Ectodermal cell (in vitro differentiated cells): ENCODE results near the gene CDCA5. TPM values are rescaled to one million over a fixed set of nuclear protein-coding genes. Genes with fewer than 3 reads are reported as not detected.
A peak's percentile ranks its signal among the peaks of the same experiment; 100 is the strongest.

ENCODE experiments used
- H3K27ac ChIP-seq: 2 replicates; pipeline ENCODE4 v1.7.0; 2013; ENCODE audit warnings: mild to moderate bottlenecking, low read depth, low read length; ENCODE audit not compliant: insufficient read depth, poor library complexity, severe bottlenecking
- H3K27me3 ChIP-seq: 2 replicates; pipeline ENCODE4 v1.7.0; 2013; ENCODE audit warnings: mild to moderate bottlenecking, low read length; ENCODE audit not compliant: insufficient read depth, control insufficient read depth, poor library complexity, severe bottlenecking
- H3K36me3 ChIP-seq: one replicate; pipeline ENCODE4 v1.7.0; 2013; ENCODE audit warnings: low read length; ENCODE audit not compliant: control insufficient read depth, insufficient read depth
- H3K4me1 ChIP-seq: one replicate; pipeline ENCODE4 v1.7.0; 2013; ENCODE audit warnings: low read length; ENCODE audit not compliant: control insufficient read depth, insufficient read depth
- H3K4me3 ChIP-seq: 2 replicates; pipeline ENCODE4 v1.7.0; 2013; ENCODE audit warnings: low read depth, low read length, control low read depth; ENCODE audit not compliant: insufficient read depth
- H3K9me3 ChIP-seq: 2 replicates; pipeline ENCODE4 v1.7.0; 2013; ENCODE audit warnings: mild to moderate bottlenecking, low read length, moderate library complexity; ENCODE audit not compliant: control insufficient read depth
- WGBS, 2 experiments: methylation state at CpG; one replicate each; pipeline ENCODE4 v1.1.7; 2013; ENCODE audit warnings: missing lambda C conversion rate in 2 of 2; 5-methylcytosine and 5-hydroxymethylcytosine counted together
- polyA plus RNA-seq, 4 experiments: library from polyadenylated mRNA; stranded (reverse); fragments of 50-300 nt; gene quantifications; one replicate each; pipeline ENCODE4 v1.2.3, GENCODE V29; 2013

The CDCA5 gene, protein sequence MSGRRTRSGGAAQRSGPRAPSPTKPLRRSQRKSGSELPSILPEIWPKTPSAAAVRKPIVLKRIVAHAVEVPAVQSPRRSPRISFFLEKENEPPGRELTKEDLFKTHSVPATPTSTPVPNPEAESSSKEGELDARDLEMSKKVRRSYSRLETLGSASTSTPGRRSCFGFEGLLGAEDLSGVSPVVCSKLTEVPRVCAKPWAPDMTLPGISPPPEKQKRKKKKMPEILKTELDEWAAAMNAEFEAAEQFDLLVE
- 64.4 TPM for polyA plus RNA-seq (2013, experiment 1 of 4)
- 56.3 TPM for polyA plus RNA-seq (2013, experiment 2 of 4)
- polyA plus RNA-seq (2013, experiment 3 of 4), result 45.2 TPM
- polyA plus RNA-seq (2013, experiment 4 of 4), result 44.0 TPM

DNA sequence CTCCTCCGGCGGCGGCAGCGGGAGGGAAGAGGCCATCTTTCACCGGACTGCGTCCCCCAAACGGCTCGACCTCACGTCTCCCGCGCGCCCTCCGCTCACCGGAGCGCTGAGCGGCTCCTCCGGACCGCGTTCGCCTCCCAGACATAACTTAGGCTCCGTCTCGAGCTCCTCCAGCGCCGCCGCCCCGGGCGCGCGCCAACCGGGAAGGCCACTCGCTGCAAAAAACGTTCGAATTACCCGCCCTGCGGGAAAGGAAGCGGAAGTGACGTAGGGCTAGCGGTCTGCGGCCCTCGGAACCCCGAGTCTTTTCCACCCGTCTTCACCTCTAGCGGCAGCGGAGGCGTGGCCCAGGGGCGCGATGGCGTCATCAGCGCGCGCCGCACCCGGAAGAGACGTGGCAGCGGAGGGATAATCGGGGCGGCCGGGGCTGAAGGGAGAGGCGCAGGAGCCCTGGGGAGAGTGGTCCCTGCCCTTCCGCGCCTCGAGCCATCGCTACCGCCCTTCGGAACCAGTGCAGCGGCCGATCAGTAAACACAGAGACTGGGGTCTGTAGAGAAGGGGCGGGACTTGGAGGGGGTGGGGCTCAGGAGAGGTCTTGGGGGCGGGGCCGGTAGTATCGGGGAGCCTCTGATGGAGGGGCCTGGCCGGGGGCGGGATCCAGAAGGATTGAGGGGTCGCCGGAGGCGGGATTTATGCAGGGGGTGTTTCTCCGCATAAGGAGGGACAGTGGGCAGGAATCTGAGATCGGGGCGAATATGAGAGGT is at the start of gene CDCA5, which contains the start of gene ZFPL1:
TSS of gene CDCA5 (minus strand) at position 207 of the 764 bp plus-strand sequence. CDS start at position 145, 62 bp downstream.
TSS of gene ZFPL1 (plus strand) at position 389 of the 764 bp plus-strand sequence. CDS start 477 bp downstream, outside the sequence.
- H3K36me3 ChIP-seq, result peaks cover 25% of the 10 kb centered on the region
- H3K9me3 ChIP-seq, result no peaks in the 10 kb centered on the region
- 0% methylated on average over 79 of the region's 79 CpGs for WGBS, 2 experiments
- H3K4me1 ChIP-seq, result peaks cover 9% of the 10 kb centered on the region
- H3K4me3 ChIP-seq, result peak within 1 kb of the TSS; percentile 93
- H3K27me3 ChIP-seq, result no peaks in the 10 kb centered on the region
- H3K27ac ChIP-seq, result peak within 1 kb of the TSS; percentile 87

DNA sequence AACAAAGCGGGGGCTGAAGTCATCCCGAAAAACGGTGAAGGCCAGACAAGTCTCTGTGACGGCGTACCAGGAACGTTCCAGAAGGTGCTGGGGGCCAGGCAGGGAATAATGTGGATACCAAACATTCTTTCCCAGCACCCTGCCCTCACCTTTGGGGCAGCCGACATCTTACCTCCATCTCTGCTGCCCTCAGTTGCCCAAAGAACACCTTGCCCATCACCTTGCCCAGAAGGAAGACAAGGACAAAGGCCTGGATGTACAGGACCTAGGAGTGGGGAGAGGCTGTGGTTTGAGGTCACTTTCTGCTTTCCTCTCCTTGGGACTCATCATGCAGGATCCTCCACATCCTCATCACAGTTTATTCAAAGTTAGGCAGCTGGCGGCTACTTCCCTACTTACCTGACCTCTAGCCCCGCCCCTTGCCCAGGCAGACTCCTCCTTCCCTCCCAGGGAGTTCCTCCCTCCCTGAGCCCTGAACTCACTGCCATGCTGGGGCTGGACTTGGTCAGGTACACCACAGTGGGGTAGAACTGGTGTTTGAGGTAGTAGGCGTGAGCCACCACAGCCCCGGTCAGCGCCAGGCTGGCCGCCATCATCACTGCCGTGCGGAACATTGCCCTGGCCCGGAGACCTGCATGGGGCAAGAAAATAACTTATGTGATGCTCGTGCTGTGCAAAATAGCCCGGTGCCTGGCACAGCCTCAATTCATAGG is 49.3 kb upstream of the CDCA5 start:
- peaks cover 11% of the 10 kb centered on the region for H3K4me1 ChIP-seq
- H3K9me3 ChIP-seq, result no peaks in the 10 kb centered on the region
- no peak overlapping the region for H3K27ac ChIP-seq
- peak overlapping the region; percentile 83 for H3K4me3 ChIP-seq
- no peaks in the 10 kb centered on the region for H3K27me3 ChIP-seq
- 49 to 56% methylated on average over 18 of the region's 18 CpGs for WGBS, 2 experiments
- H3K36me3 ChIP-seq, result peaks cover 4% of the 10 kb centered on the region

DNA sequence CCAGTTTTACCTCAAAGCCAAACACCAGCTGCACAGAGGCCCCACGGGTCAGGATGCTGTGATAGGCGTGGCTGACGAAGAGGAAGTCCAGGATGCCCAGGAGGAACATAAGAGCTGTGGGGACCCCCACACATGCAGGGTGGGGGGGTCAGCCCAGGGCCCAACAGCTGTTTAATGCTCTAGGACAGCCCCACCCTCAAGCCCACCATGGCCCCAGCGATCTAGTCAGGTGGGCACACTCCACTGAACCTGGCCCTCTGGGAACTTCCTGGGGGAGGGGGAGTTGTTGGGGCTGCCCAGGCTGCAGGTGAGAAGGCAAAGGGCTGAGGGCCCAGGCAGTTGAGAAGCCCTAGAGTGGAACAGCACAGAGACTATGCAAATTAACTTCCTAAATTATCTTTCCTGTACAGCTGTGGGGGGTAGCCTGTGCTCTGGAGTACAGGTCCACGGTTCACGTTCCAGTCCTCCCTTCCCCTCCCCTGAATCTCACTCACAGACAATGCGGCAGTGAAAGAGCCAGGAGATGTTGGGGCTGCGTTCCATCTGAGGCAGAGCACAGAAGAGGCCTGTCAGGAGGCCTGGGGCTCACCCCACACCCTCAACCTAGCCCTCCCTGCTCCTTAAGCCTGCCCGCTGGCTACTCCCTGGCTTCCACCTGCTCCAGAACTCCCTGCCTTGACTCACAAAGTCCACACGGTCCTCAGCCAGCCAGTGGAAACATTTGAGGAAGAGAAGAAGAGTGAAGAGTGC is 48.6 kb upstream of the CDCA5 start:
- WGBS, 2 experiments, result 94 to 95% methylated on average over 10 of the region's 10 CpGs
- H3K27ac ChIP-seq, result no peak overlapping the region
- H3K27me3 ChIP-seq, result no peaks in the 10 kb centered on the region
- no peak overlapping the region for H3K4me3 ChIP-seq
- no peaks in the 10 kb centered on the region for H3K9me3 ChIP-seq
- peaks cover 4% of the 10 kb centered on the region for H3K36me3 ChIP-seq
- H3K4me1 ChIP-seq, result peaks cover 11% of the 10 kb centered on the region

DNA sequence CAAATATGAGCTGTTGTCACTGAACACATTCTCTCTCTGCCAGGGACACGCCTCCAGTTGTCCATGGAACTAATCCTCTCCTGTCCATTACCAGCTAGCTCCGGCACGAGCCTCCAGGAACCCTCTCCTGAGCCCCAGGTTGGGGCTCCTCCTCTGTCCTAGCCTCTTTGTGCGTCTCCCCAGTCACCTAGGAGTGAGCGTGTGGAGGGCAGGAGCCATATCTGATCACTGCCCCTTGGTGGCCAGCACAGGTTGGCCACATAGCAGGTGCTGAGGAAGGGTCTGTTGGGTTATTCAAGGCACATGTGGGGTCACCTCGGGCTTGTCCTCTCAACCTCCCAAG is 48.0 kb upstream of the CDCA5 start:
- WGBS, 2 experiments, result 92 to 96% methylated on average over 6 of the region's 6 CpGs
- peaks cover 7% of the 10 kb centered on the region for H3K36me3 ChIP-seq

DNA sequence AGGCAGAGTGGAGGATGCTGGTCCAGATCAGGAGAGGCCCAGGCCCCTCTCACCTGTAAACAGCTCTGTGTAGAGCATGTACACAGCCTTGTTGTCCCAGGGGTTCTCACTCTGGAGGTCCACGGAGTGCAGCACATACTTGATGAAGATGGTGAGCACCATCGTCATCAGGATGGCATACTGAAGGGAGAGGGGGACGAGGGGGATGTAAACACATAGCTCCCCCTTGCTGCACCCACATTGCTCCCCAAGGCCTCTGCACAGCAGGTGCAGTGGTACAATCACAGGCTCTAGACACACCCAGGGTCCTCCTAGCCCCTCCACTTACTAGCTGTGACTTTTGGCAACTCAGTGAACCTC is 47.6 kb upstream of the CDCA5 start:
- Histone ChIP-seq H3K27ac (no peak overlapping the region), H3K27me3 (no peaks in the 10 kb centered on the region), H3K4me3 (no peak overlapping the region), H3K4me1 (peaks cover 11% of the 10 kb centered on the region), H3K36me3 (peaks cover 12% of the 10 kb centered on the region), H3K9me3 (no peaks in the 10 kb centered on the region)
- 87 to 89% methylated on average over 3 of the region's 3 CpGs for WGBS, 2 experiments

More for the DNA sequence above, 48.0 kb upstream of the CDCA5 start:
- Histone ChIP-seq H3K27me3 (no peaks in the 10 kb centered on the region), H3K9me3 (no peaks in the 10 kb centered on the region), H3K4me1 (peaks cover 11% of the 10 kb centered on the region), H3K27ac (no peak overlapping the region), H3K4me3 (no peak overlapping the region)

DNA sequence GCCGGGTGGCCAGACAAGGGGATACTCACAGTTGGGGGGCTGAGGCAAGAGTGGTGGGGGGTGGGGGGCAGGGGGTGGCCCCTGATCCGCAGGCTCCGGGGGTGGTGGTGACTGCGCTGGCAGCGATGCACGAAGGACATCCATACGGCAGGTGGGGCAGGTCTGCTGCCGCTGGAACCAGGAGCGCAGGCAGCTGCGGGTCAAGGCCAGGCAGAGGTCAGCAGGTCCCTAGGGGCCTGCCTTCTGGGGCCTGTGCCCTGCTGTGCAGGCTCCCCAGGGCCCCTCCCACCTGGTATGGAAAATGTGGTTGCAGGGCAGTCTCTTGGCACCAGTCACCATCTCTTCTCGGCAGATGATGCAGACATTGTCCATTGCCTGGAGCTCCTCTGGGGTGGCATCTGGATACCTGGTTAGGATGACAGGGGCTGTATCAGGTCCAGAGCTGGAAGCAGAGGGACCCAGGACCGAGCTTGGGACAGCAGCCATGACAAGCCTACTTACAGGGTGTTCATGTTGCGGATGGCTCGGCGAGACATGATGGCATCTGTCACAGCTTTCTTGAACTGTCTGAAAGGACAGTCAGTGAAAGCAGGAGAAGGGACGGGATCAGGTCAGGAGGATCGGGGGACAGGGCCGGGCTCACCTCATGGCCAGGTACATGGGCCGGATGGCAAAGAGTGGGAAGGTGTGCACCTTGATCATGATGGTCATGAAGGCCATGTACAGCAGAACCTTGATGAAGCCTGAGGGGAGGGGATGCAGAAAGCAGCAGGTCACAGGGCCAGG is 47.0 kb upstream of the CDCA5 start:
- H3K4me1 ChIP-seq, result peaks cover 11% of the 10 kb centered on the region
- H3K4me3 ChIP-seq, result no peak overlapping the region
- H3K27me3 ChIP-seq, result no peaks in the 10 kb centered on the region
- 92 to 94% methylated on average over 19 of the region's 19 CpGs for WGBS, 2 experiments
- peaks cover 17% of the 10 kb centered on the region for H3K36me3 ChIP-seq
- H3K27ac ChIP-seq, result no peak overlapping the region
- H3K9me3 ChIP-seq, result no peaks in the 10 kb centered on the region

DNA sequence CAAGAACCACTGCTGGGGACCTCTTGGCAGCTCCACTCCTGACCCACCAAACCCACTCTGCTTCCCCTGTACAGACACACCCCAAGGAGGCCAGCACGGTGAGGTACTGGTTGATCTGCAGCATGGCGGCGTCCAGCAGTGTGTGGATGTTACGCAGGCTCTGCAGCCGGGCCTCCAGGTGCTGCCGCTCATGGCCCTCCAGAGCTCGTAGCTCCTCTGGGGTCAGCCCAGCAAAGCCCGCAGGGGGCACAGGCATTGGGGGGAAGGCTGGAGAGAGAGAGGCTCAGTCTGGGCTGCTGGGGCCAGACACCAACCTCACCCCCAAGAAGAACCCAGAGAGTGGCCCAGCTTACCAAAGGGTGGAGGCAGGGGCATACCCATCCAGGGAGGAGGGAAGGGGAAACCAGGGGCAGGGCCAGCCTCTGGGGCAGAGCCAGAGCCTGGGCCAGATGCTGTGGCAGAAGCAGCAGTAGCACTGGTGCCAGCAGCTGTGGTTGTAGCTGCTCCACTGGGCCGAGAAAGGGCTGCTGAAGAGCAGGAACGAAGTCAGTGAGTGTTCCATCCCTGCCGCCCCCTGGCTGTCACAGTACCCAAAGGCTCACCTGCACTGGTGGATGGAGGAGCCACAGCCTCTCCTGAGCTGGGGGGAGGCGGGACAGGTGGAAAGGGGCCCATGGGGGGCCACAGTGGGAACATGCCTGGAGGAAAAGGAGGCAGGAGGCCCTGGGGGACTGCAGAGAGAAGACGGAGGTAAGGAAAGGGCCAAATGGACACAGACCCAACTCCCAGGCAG is 46.0 kb upstream of the CDCA5 start:
- H3K4me3 ChIP-seq, result no peak overlapping the region
- no peaks in the 10 kb centered on the region for H3K27me3 ChIP-seq
- H3K4me1 ChIP-seq, result peaks cover 9% of the 10 kb centered on the region
- H3K36me3 ChIP-seq, result peaks cover 20% of the 10 kb centered on the region
- H3K27ac ChIP-seq, result no peak overlapping the region
- 93 to 94% methylated on average over 13 of the region's 13 CpGs for WGBS, 2 experiments
- H3K9me3 ChIP-seq, result no peaks in the 10 kb centered on the region

DNA sequence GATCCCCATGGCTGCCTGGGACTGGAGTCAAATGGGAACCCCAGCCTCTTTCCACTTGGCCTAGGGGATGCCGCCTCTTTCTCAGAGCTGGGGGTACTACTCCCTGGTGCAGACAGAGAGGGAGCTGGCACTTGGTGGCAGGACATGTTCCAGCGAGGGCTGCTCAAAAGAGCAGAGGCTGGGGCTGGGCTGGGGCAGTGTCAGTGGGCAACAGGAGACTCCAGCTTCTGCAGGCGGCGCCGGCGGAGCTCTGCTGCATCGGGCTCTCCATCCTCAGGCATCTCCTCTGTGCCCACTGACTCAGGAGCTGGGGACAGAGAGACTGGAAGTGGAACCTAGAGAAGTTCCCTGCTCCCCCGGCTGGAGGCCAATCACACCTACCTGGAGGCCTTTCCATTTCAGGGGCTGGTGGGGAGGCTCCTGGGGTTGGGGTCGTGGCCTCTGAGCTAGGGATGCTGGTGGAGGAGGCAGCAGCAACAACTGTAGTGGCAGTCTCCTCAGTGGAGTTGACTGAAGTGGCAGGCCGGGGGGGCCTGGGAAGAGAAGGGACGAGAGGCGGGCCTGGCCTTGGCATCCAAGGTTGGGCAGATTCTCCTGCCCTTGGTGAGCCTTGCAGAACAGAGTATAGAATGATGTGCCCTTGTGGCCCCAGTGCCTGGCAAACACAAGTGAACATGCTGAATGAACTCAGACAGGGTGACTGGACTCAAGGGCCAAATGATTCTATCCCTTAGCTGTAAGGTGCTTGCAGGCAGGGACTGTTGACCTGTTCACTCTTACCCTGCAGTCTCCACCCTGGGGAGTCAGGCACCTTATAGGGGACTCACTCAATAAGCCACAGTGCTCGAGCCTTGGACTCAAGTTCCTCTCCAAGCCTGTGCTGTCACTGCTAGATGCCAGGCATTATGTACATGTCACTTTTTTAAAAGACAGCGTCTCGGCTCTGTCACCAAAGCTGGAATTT is 44.6 kb upstream of the CDCA5 start:
- H3K36me3 ChIP-seq, result peaks cover 20% of the 10 kb centered on the region
- no peak overlapping the region for H3K4me3 ChIP-seq
- WGBS, 2 experiments, result 93 to 94% methylated on average over 15 of the region's 15 CpGs
- H3K27me3 ChIP-seq, result no peaks in the 10 kb centered on the region
- no peaks in the 10 kb centered on the region for H3K9me3 ChIP-seq
- peaks cover 6% of the 10 kb centered on the region for H3K4me1 ChIP-seq
- H3K27ac ChIP-seq, result no peak overlapping the region
